Measurements from ENCODE around the gene CAMP. TPM values are rescaled to one million over a fixed set of nuclear protein-coding genes. Genes with fewer than 3 reads are reported as not detected.

Gene CAMP
- total and polyA plus RNA-seq, 2 of the 13 experiments (the other 11 are each of a cell fraction or from before 2014, with no cell fraction given), result not detected

- Histone ChIP-seq H3K4me2 (ENCODE audit: low read depth, low read length) (no peak overlapping the region), H3K27me3 (ENCODE audit: control insufficient read depth in 1 of 2, insufficient read depth in 2 of 2, low read length in 2 of 2) (peaks cover 1 to 13% of the 10 kb centered on the region in 2 experiments; a peak in 3 of 5 replicates), H3K36me3 (replicated peaks in 1 of 2; ENCODE audit: control insufficient read depth in 1 of 2, insufficient read depth in 2 of 2, low read length in 2 of 2) (no peaks in the 10 kb centered on the region), H2AFZ (ENCODE audit: low read length) (no peak overlapping the region), H3K27ac (ENCODE audit: extremely low read length, insufficient read depth, low read length) (no peak overlapping the region), H3K79me2 (ENCODE audit: insufficient read depth, low read length) (no peaks in the 10 kb centered on the region), H3K9ac (ENCODE audit: insufficient read depth, low read depth, low read length) (no peak overlapping the region), H3K9me3 (ENCODE audit: low read length) (no peaks in the 10 kb centered on the region), H3K4me1 (ENCODE audit: insufficient read depth, low read length) (no peaks in the 10 kb centered on the region), H4K20me1 (ENCODE audit: insufficient read depth, low read length) (no peaks in the 10 kb centered on the region), H3K4me3 (replicated peaks in 1 of 3; ENCODE audit: insufficient read depth in 1 of 3, low read depth in 2 of 3, low read length in 3 of 3) (no peak overlapping the region)
- ATAC-seq, result peak; percentile 36
- intact Hi-C loops (cut with micrococcal nuclease; ENCODE audit: unreplicated experiment), result no loop called here
- ChIA-PET POLR2A (no interaction called here), CTCF (ENCODE audit: low intra/inter-chr PET ratio, low total read pairs) (no interaction called here)
- DNase-seq (ENCODE audit: low spot score), result no peak
- in situ Hi-C loops (cut with HindIII; ENCODE audit: extremely low pct_ligation_motif_present, low pct_unique_long_range_greater_than_20kb), result no loop called here
- BruUV-seq (replicated peaks), result no TSS peak
- no peak for TF ChIP-seq DMAP1 (CRISPR knock-in tag; IDR thresholded peaks at IDR 0.05)
- no peak for TF ChIP-seq RBM22 (optimal IDR thresholded peaks at IDR 0.05; ENCODE audit: low read length)
- TF ChIP-seq ZNF691 (CRISPR knock-in tag; IDR thresholded peaks at IDR 0.05; ENCODE audit: borderline replicate concordance, low read depth), result no peak
- TF ChIP-seq ZNF543 (CRISPR knock-in tag; IDR thresholded peaks at IDR 0.05), result no peak
- no peak for TF ChIP-seq ZNF891 (CRISPR knock-in tag; IDR thresholded peaks at IDR 0.05)
- no peak for TF ChIP-seq SP140L (CRISPR knock-in tag; IDR thresholded peaks at IDR 0.05; ENCODE audit: borderline replicate concordance)
- no peak for TF ChIP-seq ELF3 (CRISPR knock-in tag; IDR thresholded peaks at IDR 0.05)
- TF ChIP-seq MTF1 (CRISPR knock-in tag; IDR thresholded peaks at IDR 0.05), result no peak
- no peak for TF ChIP-seq PRDM10 (CRISPR knock-in tag; IDR thresholded peaks at IDR 0.05; ENCODE audit: low read depth)
- TF ChIP-seq RFX3 (CRISPR knock-in tag; IDR thresholded peaks at IDR 0.05), result no peak
- TF ChIP-seq CHD4 (IDR thresholded peaks at IDR 0.05; ENCODE audit: borderline replicate concordance, low read length), result no peak
- TF ChIP-seq TBX2 (CRISPR knock-in tag; IDR thresholded peaks at IDR 0.05; ENCODE audit: borderline replicate concordance), result no peak
- no peak for TF ChIP-seq ZNF605 (CRISPR knock-in tag; IDR thresholded peaks at IDR 0.05)
- TF ChIP-seq ZFP36L2 (CRISPR knock-in tag; IDR thresholded peaks at IDR 0.05), result no peak
- no peak for TF ChIP-seq ZNF274 (CRISPR knock-in tag; IDR thresholded peaks at IDR 0.05)
- no peak for TF ChIP-seq NFE2L2 (IDR thresholded peaks at IDR 0.05; ENCODE audit: low read length)
- no peak for TF ChIP-seq BATF2 (CRISPR knock-in tag; IDR thresholded peaks at IDR 0.05)
- TF ChIP-seq MED8 (CRISPR knock-in tag; IDR thresholded peaks at IDR 0.05; ENCODE audit: insufficient replicate concordance), result no peak
- TF ChIP-seq IKZF5 (CRISPR knock-in tag; IDR thresholded peaks at IDR 0.05), result no peak
- WGBS (ENCODE audit: low lambda C conversion rate), result no CpG with 5 or more reads among the region's 3 CpGs
- FAIRE-seq, result no peak
Measured at GRCh38 chr3:48208076-48208475, 15.2 kb upstream of the CAMP start.

Data from HepG2 (cell line).